A549 (cell line): ENCODE results near the gene TXNRD2. TPM values are rescaled to one million over a fixed set of nuclear protein-coding genes. Genes with fewer than 3 reads are reported as not detected.

Experiments used
- ATAC-seq, 2 experiments: fragments of 200-7000 bp in 1 of 2; fragments of >200 bp in 1 of 2; cut with Nextera tagmentation in 1 of 2; cut with Tn5 transposase in 1 of 2; 3 replicates each; pipeline versions ENCODE4 v1.8.0 to v1.9.1; 2018 to 2020; ENCODE audit warnings: mild to moderate bottlenecking in 1 of 2, moderate library complexity in 1 of 2
- CTCF ChIA-PET: fragments of 300-600 bp; sonication (Branson Sonifier 250); formaldehyde crosslinking; extraction: SDS; loops from one replicate; lab custom pipeline; 2021; ENCODE audit warnings: antibody characterized with exemption, inconsistent platforms; lab: Yijun Ruan, JAX
- POLR2A ChIA-PET: fragments of 350-600 bp; formaldehyde crosslinking; extraction: SDS; loops from one replicate; lab custom pipeline; 2021; ENCODE audit warnings: antibody characterized with exemption, inconsistent platforms; lab: Yijun Ruan, JAX
- DNase-seq, 2 experiments: peaks; one replicate each; pipeline versions ENCODE4 v3.0.0 to v3.0.0-alpha.2; 2011 to 2016; ENCODE audit warnings: low read depth in 1 of 2, low spot score in 1 of 2
- FAIRE-seq: peaks from 2 replicates; lab custom pipeline; 2011; peaks lifted over from hg19 to GRCh38; lab: Jason Lieb, UNC
- H3K27ac ChIP-seq, 2 experiments: fragments of >200 bp; sonication (Bioruptor Twin); formaldehyde crosslinking; 3 replicates each; pipeline ENCODE4 v1.5.1; 2016 to 2017
- H3K4me1 ChIP-seq: fragments of >200 bp; sonication (Bioruptor Twin); formaldehyde crosslinking; 3 replicates; pipeline ENCODE4 v1.6.1; 2016
- H3K4me2 ChIP-seq: fragments of >200 bp; sonication (Bioruptor Twin); formaldehyde crosslinking; 3 replicates; pipeline ENCODE4 v1.6.1; 2016
- H3K4me3 ChIP-seq: fragments of >200 bp; sonication (Bioruptor Twin); formaldehyde crosslinking; 3 replicates; pipeline ENCODE4 v1.5.1; 2016
- H3K9me3 ChIP-seq: fragments of >200 bp; sonication (Bioruptor Twin); formaldehyde crosslinking; 3 replicates; pipeline ENCODE4 v1.6.1; 2016
- CHD4 ChIP-seq: fragments of 200-600 bp; sonication (generic); IDR thresholded peaks from 2 replicates; pipeline ENCODE4 v1.6.1; 2016; ENCODE audit warnings: antibody characterized with exemption, mild to moderate bottlenecking, borderline replicate concordance
- EHMT2 ChIP-seq: fragments of 200-600 bp; sonication (generic); IDR thresholded peaks from 2 replicates; pipeline ENCODE4 v1.6.1; 2016; ENCODE audit warnings: antibody characterized with exemption, low read depth, mild to moderate bottlenecking, moderate library complexity
- EP300 ChIP-seq, 2 experiments: fragments of >200 bp; sonication (Bioruptor Twin); formaldehyde crosslinking; IDR thresholded peaks; 2 replicates in 1 of 2; 3 replicates in 1 of 2; pipeline ENCODE4 v1.6.1; 2016 to 2017
- FOSL2 ChIP-seq, 2 experiments: fragments of 450-650 bp in 1 of 2; fragments of >200 bp in 1 of 2; sonication (Bioruptor Twin) in 1 of 2; formaldehyde crosslinking; IDR thresholded peaks; 2 replicates each; pipeline versions ENCODE4 v1.5.0 to v1.6.1; 2016 to 2020; ENCODE audit warnings: mild to moderate bottlenecking in 1 of 2, moderate library complexity in 1 of 2
- FOXS1 ChIP-seq: fragments of 250-450 bp; sonication (Bioruptor Pico); IDR thresholded peaks from 2 replicates; pipeline ENCODE4 v1.5.0; 2020; ENCODE audit warnings: mild to moderate bottlenecking, moderate library complexity
- HEYL ChIP-seq: fragments of 250-450 bp; sonication (Bioruptor Pico); IDR thresholded peaks from 2 replicates; pipeline ENCODE4 v1.8.0; 2021; ENCODE audit warnings: mild to moderate bottlenecking, moderate library complexity
- HOXA7 ChIP-seq: fragments of 250-450 bp; sonication (Bioruptor Pico); IDR thresholded peaks from 2 replicates; pipeline ENCODE4 v1.5.0; 2020; ENCODE audit warnings: mild to moderate bottlenecking, moderate library complexity
- HOXB13 ChIP-seq: fragments of 250-450 bp; sonication (Bioruptor Pico); IDR thresholded peaks from 2 replicates; pipeline ENCODE4 v1.5.0; 2020; ENCODE audit warnings: low read depth, mild to moderate bottlenecking, moderate library complexity
- HOXB5 ChIP-seq: fragments of 250-450 bp; sonication (Bioruptor Pico); IDR thresholded peaks from 2 replicates; pipeline ENCODE4 v1.5.0; 2020; ENCODE audit warnings: mild to moderate bottlenecking, moderate library complexity
- JUNB ChIP-seq: fragments of >200 bp; sonication (Bioruptor Twin); formaldehyde crosslinking; IDR thresholded peaks from 2 replicates; pipeline ENCODE4 v1.6.1; 2016
- KDM1A ChIP-seq: fragments of 200-600 bp; sonication (generic); IDR thresholded peaks from 2 replicates; pipeline ENCODE4 v1.6.1; 2016; ENCODE audit warnings: low read depth, mild to moderate bottlenecking
- KDM5A ChIP-seq: fragments of 200-600 bp; sonication (generic); IDR thresholded peaks from 2 replicates; pipeline ENCODE4 v1.6.1; 2016; ENCODE audit warnings: antibody characterized with exemption, mild to moderate bottlenecking
- NFE2L2 ChIP-seq: fragments of 150-350 bp; conservative IDR thresholded peaks from 2 replicates; pipeline ENCODE4 v1.6.1; 2014; ENCODE audit warnings: low read length
- NR3C1 ChIP-seq: fragments of >200 bp; sonication (Bioruptor Twin); formaldehyde crosslinking; IDR thresholded peaks from 3 replicates; pipeline ENCODE4 v1.6.1; 2017
- POLR2A ChIP-seq: IDR thresholded peaks from 2 replicates; pipeline ENCODE4 v1.6.1; 2012; ENCODE audit warnings: mild to moderate bottlenecking, low read length
- RAD21 ChIP-seq, 2 experiments: fragments of >200 bp in 1 of 2; sonication (Bioruptor Twin) in 1 of 2; formaldehyde crosslinking in 1 of 2; IDR thresholded peaks in 1 of 2; conservative IDR thresholded peaks in 1 of 2; 2 replicates in 1 of 2; 3 replicates in 1 of 2; pipeline ENCODE4 v1.6.1; 2012 to 2018; ENCODE audit warnings: inconsistent platforms in 1 of 2
- RFX5 ChIP-seq: fragments of 450-650 bp; IDR thresholded peaks from 2 replicates; pipeline ENCODE4 v1.7.1; 2014; ENCODE audit warnings: antibody characterized with exemption, mild to moderate bottlenecking, moderate library complexity
- SMC3 ChIP-seq: fragments of >200 bp; sonication (Bioruptor Twin); formaldehyde crosslinking; IDR thresholded peaks from 3 replicates; pipeline ENCODE4 v1.6.1; 2018; ENCODE audit warnings: inconsistent platforms
- SREBF2 ChIP-seq: fragments of 450-650 bp; IDR thresholded peaks from 2 replicates; pipeline ENCODE4 v1.6.1; 2014; ENCODE audit warnings: mild to moderate bottlenecking, moderate library complexity
- ZNF302 ChIP-seq: fragments of 250-450 bp; sonication (Bioruptor Pico); IDR thresholded peaks from 2 replicates; pipeline ENCODE4 v1.9.0; 2021; ENCODE audit warnings: inconsistent platforms, mild to moderate bottlenecking, moderate library complexity
- whole genome bisulfite sequencing: methylation state at CpG from one replicate; pipeline ENCODE4 v1.1.6; 2017; ENCODE audit errors: missing lambda C conversion rate; 5-methylcytosine and 5-hydroxymethylcytosine counted together
- polyA plus RNA-seq, 4 experiments: library from polyadenylated mRNA; depleted of rRNA in 3 of 4; stranded (reverse); fragments of >200 nt; fragmentation: RNase III in 1 of 4; extraction: RNeasy Plus Mini Kit Qiagen cat#74134 plus additional on column Dnase treatment in 1 of 4; gene quantifications; 2 replicates in 3 of 4; 3 replicates in 1 of 4; pipeline ENCODE4 v1.2.3, GENCODE V29; 2011 to 2017
- TF ChIP-seq, protein P1 (sequence below): fragments of 200-600 bp; sonication (generic); IDR thresholded peaks from 2 replicates; pipeline ENCODE4 v1.6.1; 2016; ENCODE audit warnings: antibody characterized with exemption, mild to moderate bottlenecking, moderate library complexity
- TF ChIP-seq, protein P2 (sequence below): fragments of 250-450 bp; sonication (Bioruptor Pico); IDR thresholded peaks from 2 replicates; pipeline ENCODE4 v1.5.0; 2021; ENCODE audit warnings: mild to moderate bottlenecking, moderate library complexity, borderline replicate concordance
- TF ChIP-seq, protein P3 (sequence below): IDR thresholded peaks from 2 replicates; pipeline ENCODE4 v1.6.1; 2012
- TF ChIP-seq, protein P4 (sequence below): fragments of 150-350 bp; IDR thresholded peaks from 2 replicates; pipeline ENCODE4 v1.6.1; 2014; ENCODE audit warnings: low read depth, mild to moderate bottlenecking, low read length
- TF ChIP-seq, protein P5 (sequence below): IDR thresholded peaks from 2 replicates; pipeline ENCODE4 v1.6.1; 2012
- TF ChIP-seq, protein P6 (sequence below): fragments of >200 bp; sonication (Bioruptor Twin); formaldehyde crosslinking; IDR thresholded peaks from 3 replicates; pipeline ENCODE4 v1.6.1; 2016

Gene TXNRD2
- polyA plus RNA-seq, 2 of the 4 experiments (the other 2 are of a cell fraction): 16.3 to 25.6 TPM

DNA sequence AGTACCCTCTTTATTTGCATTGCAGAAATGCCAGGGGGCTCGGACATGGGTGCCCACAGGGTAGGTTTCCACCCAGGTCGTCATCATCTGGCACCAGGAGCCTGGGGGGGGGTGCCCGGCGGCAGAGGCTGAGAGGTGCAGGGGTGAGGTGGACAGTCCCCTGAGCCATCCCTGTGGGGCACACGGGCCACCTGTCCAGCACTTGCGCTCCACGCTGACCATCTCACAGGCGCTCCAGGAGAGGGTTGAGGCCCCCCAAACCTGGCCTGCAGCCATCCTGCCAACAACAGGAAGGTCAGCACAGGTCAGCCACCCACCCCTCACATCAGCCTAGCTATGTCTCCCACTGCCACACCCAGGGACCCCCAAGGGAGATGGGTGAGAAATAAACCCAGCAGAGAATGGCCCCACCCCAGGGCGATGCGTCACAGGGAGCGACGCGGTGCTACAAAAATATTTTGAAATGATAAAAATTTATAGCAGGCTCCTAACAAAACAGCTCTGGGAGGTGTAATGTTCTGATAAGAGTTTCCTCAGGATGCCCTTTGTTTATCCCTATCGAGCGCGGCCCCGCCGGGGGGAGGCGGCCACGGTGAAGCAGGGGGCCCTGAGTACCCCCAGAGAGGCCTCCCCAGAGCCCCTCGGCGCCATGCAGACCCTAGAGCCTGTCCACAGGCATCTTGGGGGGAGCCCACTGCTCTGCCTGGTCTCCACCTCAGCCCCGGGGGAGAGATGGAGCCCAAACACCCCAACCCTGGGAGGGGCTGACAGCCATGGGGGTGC, 65.9 kb downstream of the TXNRD2 start:
- FAIRE-seq (no peak), DNase-seq (no peak)
- CTCF ChIA-PET: interaction anchor here (1.1 to 3.6 kb wide), 3 partner anchors 9 to 146 kb away, joined by 4 to 15 read pairs (median 5); no protein-coding TSS in a partner anchor
- TF ChIP-seq HEYL (CRISPR knock-in tag): no peak
- TF ChIP-seq CHD4: no peak
- no peak for TF ChIP-seq KDM1A
- TF ChIP-seq HOXB5: no peak
- TF ChIP-seq RAD21 (conservative IDR thresholded peaks at IDR 0.05 in 1 of 2, IDR thresholded peaks at IDR 0.05 in 1 of 2): no peak
- TF ChIP-seq, protein P1, sequence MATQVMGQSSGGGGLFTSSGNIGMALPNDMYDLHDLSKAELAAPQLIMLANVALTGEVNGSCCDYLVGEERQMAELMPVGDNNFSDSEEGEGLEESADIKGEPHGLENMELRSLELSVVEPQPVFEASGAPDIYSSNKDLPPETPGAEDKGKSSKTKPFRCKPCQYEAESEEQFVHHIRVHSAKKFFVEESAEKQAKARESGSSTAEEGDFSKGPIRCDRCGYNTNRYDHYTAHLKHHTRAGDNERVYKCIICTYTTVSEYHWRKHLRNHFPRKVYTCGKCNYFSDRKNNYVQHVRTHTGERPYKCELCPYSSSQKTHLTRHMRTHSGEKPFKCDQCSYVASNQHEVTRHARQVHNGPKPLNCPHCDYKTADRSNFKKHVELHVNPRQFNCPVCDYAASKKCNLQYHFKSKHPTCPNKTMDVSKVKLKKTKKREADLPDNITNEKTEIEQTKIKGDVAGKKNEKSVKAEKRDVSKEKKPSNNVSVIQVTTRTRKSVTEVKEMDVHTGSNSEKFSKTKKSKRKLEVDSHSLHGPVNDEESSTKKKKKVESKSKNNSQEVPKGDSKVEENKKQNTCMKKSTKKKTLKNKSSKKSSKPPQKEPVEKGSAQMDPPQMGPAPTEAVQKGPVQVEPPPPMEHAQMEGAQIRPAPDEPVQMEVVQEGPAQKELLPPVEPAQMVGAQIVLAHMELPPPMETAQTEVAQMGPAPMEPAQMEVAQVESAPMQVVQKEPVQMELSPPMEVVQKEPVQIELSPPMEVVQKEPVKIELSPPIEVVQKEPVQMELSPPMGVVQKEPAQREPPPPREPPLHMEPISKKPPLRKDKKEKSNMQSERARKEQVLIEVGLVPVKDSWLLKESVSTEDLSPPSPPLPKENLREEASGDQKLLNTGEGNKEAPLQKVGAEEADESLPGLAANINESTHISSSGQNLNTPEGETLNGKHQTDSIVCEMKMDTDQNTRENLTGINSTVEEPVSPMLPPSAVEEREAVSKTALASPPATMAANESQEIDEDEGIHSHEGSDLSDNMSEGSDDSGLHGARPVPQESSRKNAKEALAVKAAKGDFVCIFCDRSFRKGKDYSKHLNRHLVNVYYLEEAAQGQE: no peak
- no peak for TF ChIP-seq NFE2L2
- no peak for TF ChIP-seq NR3C1
- no peak for TF ChIP-seq HOXA7 (CRISPR knock-in tag)
- TF ChIP-seq FOSL2 (IDR thresholded peaks at IDR 0.05): no peak
- TF ChIP-seq FOSL2 (CRISPR knock-in tag; IDR thresholded peaks at IDR 0.05): no peak
- no peak for TF ChIP-seq RFX5
- TF ChIP-seq, protein P2, sequence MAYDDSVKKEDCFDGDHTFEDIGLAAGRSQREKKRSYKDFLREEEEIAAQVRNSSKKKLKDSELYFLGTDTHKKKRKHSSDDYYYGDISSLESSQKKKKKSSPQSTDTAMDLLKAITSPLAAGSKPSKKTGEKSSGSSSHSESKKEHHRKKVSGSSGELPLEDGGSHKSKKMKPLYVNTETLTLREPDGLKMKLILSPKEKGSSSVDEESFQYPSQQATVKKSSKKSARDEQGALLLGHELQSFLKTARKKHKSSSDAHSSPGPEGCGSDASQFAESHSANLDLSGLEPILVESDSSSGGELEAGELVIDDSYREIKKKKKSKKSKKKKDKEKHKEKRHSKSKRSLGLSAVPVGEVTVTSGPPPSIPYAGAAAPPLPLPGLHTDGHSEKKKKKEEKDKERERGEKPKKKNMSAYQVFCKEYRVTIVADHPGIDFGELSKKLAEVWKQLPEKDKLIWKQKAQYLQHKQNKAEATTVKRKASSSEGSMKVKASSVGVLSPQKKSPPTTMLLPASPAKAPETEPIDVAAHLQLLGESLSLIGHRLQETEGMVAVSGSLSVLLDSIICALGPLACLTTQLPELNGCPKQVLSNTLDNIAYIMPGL: no peak
- TF ChIP-seq EHMT2: no peak
- TF ChIP-seq FOXS1 (CRISPR knock-in tag): no peak
- no peak for TF ChIP-seq POLR2A
- TF ChIP-seq HOXB13 (CRISPR knock-in tag): no peak
- TF ChIP-seq, all 56 proteins: peak for 0
- POLR2A ChIA-PET: no interaction called here
- WGBS: 36% methylated on average over 13 of the region's 23 CpGs
- Histone ChIP-seq H3K9me3 (no peaks in the 10 kb centered on the region), H3K27ac (peak overlapping the region; percentile 47 to 92; a peak in 5 of 6 replicates), H3K4me1 (peaks cover 57% of the 10 kb centered on the region), H3K4me2 (peak overlapping the region; percentile 47; the same call in 2 of the 3 replicates), H3K4me3 (no peak overlapping the region)
- no peak for ATAC-seq

DNA sequence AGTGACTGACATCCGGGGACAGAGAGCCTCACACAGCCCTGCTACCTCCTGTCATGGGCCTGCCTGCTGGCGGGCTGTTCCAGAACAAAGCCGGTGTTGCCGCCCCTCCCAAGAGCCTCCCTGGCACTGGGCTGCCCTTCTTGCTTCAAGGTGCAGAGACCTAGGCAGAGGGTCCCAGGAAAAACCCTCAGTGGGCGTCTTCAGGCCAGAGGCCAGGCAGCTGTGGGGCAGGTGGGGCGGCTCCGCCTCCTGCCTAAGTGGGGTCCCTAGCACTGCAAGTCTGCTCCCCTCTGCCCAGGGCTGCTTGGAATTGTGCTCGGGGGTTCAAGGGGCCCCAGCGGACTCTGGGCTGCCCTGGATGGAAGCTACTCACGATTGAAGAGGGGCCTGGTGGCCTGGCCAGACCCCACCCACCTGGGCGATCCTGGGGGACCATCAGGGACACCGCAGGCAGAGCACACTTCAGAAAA, 66.5 kb downstream of the TXNRD2 start:
- Histone ChIP-seq H3K27ac (peak overlapping the region in 1 of 2 experiments; percentile 92; a peak in 3 of 6 replicates), H3K4me1 (peaks cover 51% of the 10 kb centered on the region), H3K4me2 (no peak overlapping the region), H3K9me3 (no peaks in the 10 kb centered on the region)
- DNase-seq (no peak), FAIRE-seq (no peak)
- TF ChIP-seq, protein P3, sequence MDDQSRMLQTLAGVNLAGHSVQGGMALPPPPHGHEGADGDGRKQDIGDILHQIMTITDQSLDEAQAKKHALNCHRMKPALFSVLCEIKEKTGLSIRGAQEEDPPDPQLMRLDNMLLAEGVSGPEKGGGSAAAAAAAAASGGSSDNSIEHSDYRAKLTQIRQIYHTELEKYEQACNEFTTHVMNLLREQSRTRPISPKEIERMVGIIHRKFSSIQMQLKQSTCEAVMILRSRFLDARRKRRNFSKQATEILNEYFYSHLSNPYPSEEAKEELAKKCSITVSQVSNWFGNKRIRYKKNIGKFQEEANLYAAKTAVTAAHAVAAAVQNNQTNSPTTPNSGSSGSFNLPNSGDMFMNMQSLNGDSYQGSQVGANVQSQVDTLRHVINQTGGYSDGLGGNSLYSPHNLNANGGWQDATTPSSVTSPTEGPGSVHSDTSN: no peak
- TF ChIP-seq, protein P4, sequence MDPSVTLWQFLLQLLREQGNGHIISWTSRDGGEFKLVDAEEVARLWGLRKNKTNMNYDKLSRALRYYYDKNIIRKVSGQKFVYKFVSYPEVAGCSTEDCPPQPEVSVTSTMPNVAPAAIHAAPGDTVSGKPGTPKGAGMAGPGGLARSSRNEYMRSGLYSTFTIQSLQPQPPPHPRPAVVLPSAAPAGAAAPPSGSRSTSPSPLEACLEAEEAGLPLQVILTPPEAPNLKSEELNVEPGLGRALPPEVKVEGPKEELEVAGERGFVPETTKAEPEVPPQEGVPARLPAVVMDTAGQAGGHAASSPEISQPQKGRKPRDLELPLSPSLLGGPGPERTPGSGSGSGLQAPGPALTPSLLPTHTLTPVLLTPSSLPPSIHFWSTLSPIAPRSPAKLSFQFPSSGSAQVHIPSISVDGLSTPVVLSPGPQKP: no peak
- TF ChIP-seq NFE2L2: no peak
- TF ChIP-seq, protein P5, sequence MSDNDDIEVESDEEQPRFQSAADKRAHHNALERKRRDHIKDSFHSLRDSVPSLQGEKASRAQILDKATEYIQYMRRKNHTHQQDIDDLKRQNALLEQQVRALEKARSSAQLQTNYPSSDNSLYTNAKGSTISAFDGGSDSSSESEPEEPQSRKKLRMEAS: no peak
- no peak for TF ChIP-seq ZNF302
- TF ChIP-seq SREBF2: no peak
- no peak for TF ChIP-seq KDM5A
- TF ChIP-seq EP300 (IDR thresholded peaks at IDR 0.05): no peak
- no peak for TF ChIP-seq FOSL2 (IDR thresholded peaks at IDR 0.05)
- no peak for TF ChIP-seq FOSL2 (CRISPR knock-in tag; IDR thresholded peaks at IDR 0.05)
- TF ChIP-seq JUNB: no peak
- no peak for TF ChIP-seq KDM1A
- no peak for TF ChIP-seq SMC3
- TF ChIP-seq, protein P6, sequence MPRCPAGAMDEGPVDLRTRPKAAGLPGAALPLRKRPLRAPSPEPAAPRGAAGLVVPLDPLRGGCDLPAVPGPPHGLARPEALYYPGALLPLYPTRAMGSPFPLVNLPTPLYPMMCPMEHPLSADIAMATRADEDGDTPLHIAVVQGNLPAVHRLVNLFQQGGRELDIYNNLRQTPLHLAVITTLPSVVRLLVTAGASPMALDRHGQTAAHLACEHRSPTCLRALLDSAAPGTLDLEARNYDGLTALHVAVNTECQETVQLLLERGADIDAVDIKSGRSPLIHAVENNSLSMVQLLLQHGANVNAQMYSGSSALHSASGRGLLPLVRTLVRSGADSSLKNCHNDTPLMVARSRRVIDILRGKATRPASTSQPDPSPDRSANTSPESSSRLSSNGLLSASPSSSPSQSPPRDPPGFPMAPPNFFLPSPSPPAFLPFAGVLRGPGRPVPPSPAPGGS: no peak
- TF ChIP-seq, all 56 proteins: peak for 0
- no peak for ATAC-seq
- CTCF ChIA-PET: interaction anchor here (1.1 to 3.6 kb wide), 3 partner anchors 10 to 145 kb away, joined by 4 to 15 read pairs (median 5); no protein-coding TSS in a partner anchor
- no peak overlapping the region for H3K4me3 ChIP-seq
- WGBS: 100% methylated on average over 1 of the region's 12 CpGs
- POLR2A ChIA-PET: no interaction called here
